H1 (cell line): ENCODE results near the gene GFRA4. TPM values are rescaled to one million over a fixed set of nuclear protein-coding genes. Genes with fewer than 3 reads are reported as not detected.

Experiments
- CTCF ChIA-PET: fragments of 300-600 bp; sonication (Branson Sonifier 250); formaldehyde crosslinking; loops from one replicate; lab custom pipeline; 2021; ENCODE audit not compliant: partially characterized antibody; lab: Charles Lee
- POLR2A ChIA-PET: fragments of 300-600 bp; sonication (Branson Sonifier 250); formaldehyde crosslinking; loops from one replicate; lab custom pipeline; 2021; ENCODE audit warnings: inconsistent platforms; ENCODE audit not compliant: partially characterized antibody; lab: Charles Lee
- DNase-seq, 2 experiments: peaks; one replicate each; pipeline versions ENCODE4 v3.0.0 to v3.0.0-alpha.2; 2010 to 2022; ENCODE audit warnings: low spot score in 2 of 2, low read depth in 1 of 2, mixed read lengths in 1 of 2
- FAIRE-seq: peaks from 2 replicates; lab custom pipeline; 2011; peaks lifted over from hg19 to GRCh38; lab: Jason Lieb, UNC
- H2AFZ ChIP-seq: 2 replicates; pipeline ENCODE4 v1.8.1; 2012; ENCODE audit warnings: low read length, inconsistent platforms
- H2AK5ac ChIP-seq: 2 replicates; pipeline ENCODE4 v1.6.1; 2013; ENCODE audit warnings: low read depth, low read length
- H2BK120ac ChIP-seq: replicated peaks from 2 replicates; pipeline ENCODE3; 2013; ENCODE audit warnings: low read depth, low read length, inconsistent platforms
- H2BK12ac ChIP-seq: 2 replicates; pipeline ENCODE4 v1.6.1; 2013; ENCODE audit warnings: low read depth, low read length
- H2BK15ac ChIP-seq: 2 replicates; pipeline ENCODE4 v1.6.1; 2013; ENCODE audit warnings: low read length
- H2BK20ac ChIP-seq: 2 replicates; pipeline ENCODE4 v1.6.1; 2013; ENCODE audit warnings: low read length
- H2BK5ac ChIP-seq: 2 replicates; pipeline ENCODE4 v1.6.1; 2013; ENCODE audit warnings: low read depth, low read length
- H3K14ac ChIP-seq: 2 replicates; pipeline ENCODE4 v1.6.1; 2013; ENCODE audit warnings: inconsistent platforms; ENCODE audit not compliant: insufficient read length
- H3K18ac ChIP-seq: 2 replicates; pipeline ENCODE4 v1.6.1; 2013; ENCODE audit warnings: low read length; ENCODE audit errors: extremely low read depth
- H3K23ac ChIP-seq: 2 replicates; pipeline ENCODE4 v1.6.1; 2013; ENCODE audit warnings: inconsistent platforms; ENCODE audit not compliant: insufficient read length
- H3K23me2 ChIP-seq: 2 replicates; pipeline ENCODE4 v1.6.1; 2013; ENCODE audit warnings: low read depth, low read length
- H3K27ac ChIP-seq: 2 replicates; pipeline ENCODE4 v1.6.1; 2011; ENCODE audit warnings: low read depth, low read length, inconsistent platforms
- H3K27me3 ChIP-seq, 4 experiments: replicated peaks in 1 of 4; 1 replicate in 1 of 4; 2 replicates in 3 of 4; pipeline versions ENCODE4 v1.6.1 to v1.8.1; 2011 to 2013; ENCODE audit warnings: low read length in 3 of 4, mild to moderate bottlenecking in 3 of 4, inconsistent platforms in 2 of 4, mixed read lengths in 2 of 4, moderate library complexity in 1 of 4; ENCODE audit not compliant: control insufficient read depth in 3 of 4, insufficient read depth in 3 of 4; ENCODE audit errors: extremely low read depth in 1 of 4
- H3K36me3 ChIP-seq, 4 experiments: 2 replicates each; pipeline versions ENCODE4 v1.6.1 to v1.8.1; 2011 to 2013; ENCODE audit warnings: mild to moderate bottlenecking in 4 of 4, low read length in 3 of 4, moderate library complexity in 2 of 4, control low read depth in 1 of 4, inconsistent platforms in 1 of 4; ENCODE audit not compliant: insufficient read depth in 4 of 4, control insufficient read depth in 2 of 4
- H3K4ac ChIP-seq: replicated peaks from 2 replicates; pipeline ENCODE3; 2013; ENCODE audit warnings: low read length, low read depth, mixed read lengths, inconsistent platforms; ENCODE audit not compliant: insufficient read length
- H3K4me1 ChIP-seq, 4 experiments: replicated peaks in 1 of 4; 1 replicate in 1 of 4; 2 replicates in 3 of 4; pipeline versions ENCODE4 v1.6.1 to v1.8.1; 2011 to 2013; ENCODE audit warnings: low read length in 3 of 4, inconsistent platforms in 2 of 4, mixed read lengths in 1 of 4; ENCODE audit not compliant: insufficient read depth in 4 of 4, control insufficient read depth in 3 of 4
- H3K4me2 ChIP-seq, 2 experiments: 2 replicates each; pipeline versions ENCODE4 v1.6.1 to v1.8.1; 2011 to 2013; ENCODE audit warnings: low read depth in 2 of 2, low read length in 2 of 2, control low read depth in 1 of 2, inconsistent platforms in 1 of 2, mild to moderate bottlenecking in 1 of 2; ENCODE audit not compliant: insufficient read depth in 1 of 2
- H3K4me3 ChIP-seq, 4 experiments: fragments of 200-600, 300-600 bp in 1 of 4; sonication (generic), shearing (Covaris generic), sonication (Bioruptor Twin) in 1 of 4; 2 replicates each; pipeline versions ENCODE4 v1.5.1 to v1.8.1; 2011 to 2016; ENCODE audit warnings: low read length in 4 of 4, low read depth in 3 of 4, control low read depth in 2 of 4, inconsistent platforms in 2 of 4, mild to moderate bottlenecking in 2 of 4, mixed read lengths in 1 of 4, moderate library complexity in 1 of 4; ENCODE audit not compliant: insufficient read depth in 2 of 4; ENCODE audit errors: extremely low read depth in 1 of 4
- H3K56ac ChIP-seq: replicated peaks from 2 replicates; pipeline ENCODE3; 2013; ENCODE audit warnings: low read depth, mild to moderate bottlenecking, mixed read lengths, low read length, inconsistent platforms; ENCODE audit not compliant: insufficient read length
- H3K79me1 ChIP-seq: 2 replicates; pipeline ENCODE4 v1.6.1; 2013; ENCODE audit warnings: low read depth, low read length, control low read depth
- H3K79me2 ChIP-seq, 2 experiments: 2 replicates each; pipeline versions ENCODE4 v1.6.1 to v1.8.1; 2012 to 2013; ENCODE audit warnings: low read length in 2 of 2, mild to moderate bottlenecking in 2 of 2, inconsistent platforms in 1 of 2; ENCODE audit not compliant: insufficient read depth in 2 of 2, control insufficient read depth in 1 of 2
- H3K9ac ChIP-seq, 4 experiments: replicated peaks in 1 of 4; 1 replicate in 1 of 4; 2 replicates in 3 of 4; pipeline versions ENCODE4 v1.6.1 to v1.8.1; 2011 to 2013; ENCODE audit warnings: low read depth in 3 of 4, low read length in 3 of 4, control low read depth in 2 of 4, mild to moderate bottlenecking in 2 of 4, moderate library complexity in 2 of 4, inconsistent platforms in 1 of 4; ENCODE audit errors: extremely low read depth in 1 of 4
- H3K9me3 ChIP-seq, 2 experiments: 2 replicates each; pipeline versions ENCODE4 v1.6.1 to v1.8.1; 2012 to 2013; ENCODE audit warnings: mild to moderate bottlenecking in 2 of 2, moderate library complexity in 2 of 2, control low read depth in 1 of 2, inconsistent platforms in 1 of 2, low read depth in 1 of 2, low read length in 1 of 2, mixed read lengths in 1 of 2; ENCODE audit not compliant: insufficient read depth in 2 of 2
- H4K20me1 ChIP-seq, 2 experiments: replicated peaks in 1 of 2; 2 replicates each; pipeline versions ENCODE3 to v1.8.1; 2011 to 2013; ENCODE audit warnings: inconsistent platforms in 2 of 2, low read length in 2 of 2, mild to moderate bottlenecking in 1 of 2; ENCODE audit not compliant: insufficient read depth in 2 of 2, control insufficient read depth in 1 of 2
- H4K5ac ChIP-seq: 2 replicates; pipeline ENCODE4 v1.6.1; 2013; ENCODE audit warnings: low read length, low read depth, mixed read lengths, inconsistent platforms; ENCODE audit not compliant: insufficient read length
- H4K8ac ChIP-seq: 2 replicates; pipeline ENCODE4 v1.8.0; 2013; ENCODE audit warnings: mild to moderate bottlenecking, moderate library complexity, low read length, inconsistent platforms; ENCODE audit not compliant: insufficient read depth; ENCODE audit errors: extremely low read depth
- H4K91ac ChIP-seq: replicated peaks from 2 replicates; pipeline ENCODE3; 2013; ENCODE audit warnings: low read length, mixed read lengths, inconsistent platforms; ENCODE audit not compliant: insufficient read length
- ASH2L ChIP-seq: fragments of 200-600, 300-600 bp; sonication (generic); IDR thresholded peaks from one replicate; pipeline ENCODE4 v1.7.1; 2017; ENCODE audit warnings: low read length
- CTBP2 ChIP-seq: IDR thresholded peaks from 2 replicates; pipeline ENCODE4 v1.7.0; 2011; ENCODE audit warnings: borderline replicate concordance, mild to moderate bottlenecking, moderate library complexity, mixed read lengths, low read length; ENCODE audit not compliant: insufficient read depth, insufficient read length
- EGR1 ChIP-seq: IDR thresholded peaks from 2 replicates; pipeline ENCODE4 v1.6.1; 2011; ENCODE audit warnings: low read depth, low read length, borderline replicate concordance
- EZH2 ChIP-seq: fragments of 200-600 bp; sonication (generic); IDR thresholded peaks from 2 replicates; pipeline ENCODE4 v1.7.1; 2012; ENCODE audit warnings: low read depth, mild to moderate bottlenecking, moderate library complexity, low read length, inconsistent platforms; ENCODE audit not compliant: severe bottlenecking
- HDAC2 ChIP-seq, 2 experiments: fragments of 300-600 bp in 1 of 2; sonication (generic) in 1 of 2; IDR thresholded peaks; 2 replicates each; pipeline ENCODE4 v1.6.1; 2011 to 2012; ENCODE audit warnings: low read depth in 2 of 2, low read length in 2 of 2, mild to moderate bottlenecking in 2 of 2, moderate library complexity in 2 of 2, borderline replicate concordance in 1 of 2, inconsistent platforms in 1 of 2
- HDAC6 ChIP-seq: IDR thresholded peaks from one replicate; pipeline ENCODE4 v1.7.1; 2012; ENCODE audit warnings: low read depth, mild to moderate bottlenecking, inconsistent platforms, low read length, moderate library complexity
- PHF8 ChIP-seq: fragments of 200-600 bp; sonication (generic); conservative IDR thresholded peaks from 2 replicates; pipeline ENCODE4 v1.7.1; 2012; ENCODE audit warnings: low read depth, mild to moderate bottlenecking, inconsistent platforms, low read length, moderate library complexity
- WGBS, 2 experiments: shearing (Covaris generic) in 1 of 2; methylation state at CpG; one replicate each; pipeline versions ENCODE4 v1.1.6 to v1.1.7; 2013 to 2015; ENCODE audit warnings: low lambda C conversion rate in 2 of 2, mixed read lengths in 2 of 2, inconsistent platforms in 1 of 2, low coverage in 1 of 2, missing lambda C conversion rate in 1 of 2; ENCODE audit not compliant: insufficient replicate concordance in 2 of 2, insufficient coverage in 1 of 2, insufficient read length in 1 of 2; ENCODE audit errors: extremely low coverage in 1 of 2, missing lambda C conversion rate in 1 of 2; 5-methylcytosine and 5-hydroxymethylcytosine counted together
- polyA plus RNA-seq, 7 experiments: library from polyadenylated mRNA; depleted of rRNA in 3 of 7; stranded (reverse) in 5 of 7; unstranded in 2 of 7; fragments of >200 nt in 5 of 7; fragments of 200-250 nt in 2 of 7; gene quantifications; 1 replicate in 5 of 7; 2 replicates in 1 of 7; 4 replicates in 1 of 7; pipeline versions ENCODE4 v1.2.1 to v1.2.3, GENCODE V29; 2011 to 2013; ENCODE audit warnings: missing spikeins in 2 of 7, mixed read lengths in 2 of 7
- total RNA-seq: library from RNA; stranded (reverse); fragmentation: NEBNext Ultra II Directional; extraction: Animal tissue kit (Norgen Biotek cat#: 25700); gene quantifications from 2 replicates; pipeline ENCODE4 v1.2.1, GENCODE V29; 2021
- TF ChIP-seq, protein P1 (sequence below): IDR thresholded peaks from 2 replicates; pipeline ENCODE4 v1.6.1; 2012; ENCODE audit warnings: low read length, inconsistent platforms
- TF ChIP-seq, protein P2 (sequence below): IDR thresholded peaks from 2 replicates; pipeline ENCODE4 v1.6.1; 2012; ENCODE audit warnings: inconsistent platforms

GFRA4 gene
- total and polyA plus RNA-seq, 2 of the 8 experiments (the other 6 are each of a cell fraction or from before 2014, with no cell fraction given) = 0.05 TPM; not detected in 1

DNA sequence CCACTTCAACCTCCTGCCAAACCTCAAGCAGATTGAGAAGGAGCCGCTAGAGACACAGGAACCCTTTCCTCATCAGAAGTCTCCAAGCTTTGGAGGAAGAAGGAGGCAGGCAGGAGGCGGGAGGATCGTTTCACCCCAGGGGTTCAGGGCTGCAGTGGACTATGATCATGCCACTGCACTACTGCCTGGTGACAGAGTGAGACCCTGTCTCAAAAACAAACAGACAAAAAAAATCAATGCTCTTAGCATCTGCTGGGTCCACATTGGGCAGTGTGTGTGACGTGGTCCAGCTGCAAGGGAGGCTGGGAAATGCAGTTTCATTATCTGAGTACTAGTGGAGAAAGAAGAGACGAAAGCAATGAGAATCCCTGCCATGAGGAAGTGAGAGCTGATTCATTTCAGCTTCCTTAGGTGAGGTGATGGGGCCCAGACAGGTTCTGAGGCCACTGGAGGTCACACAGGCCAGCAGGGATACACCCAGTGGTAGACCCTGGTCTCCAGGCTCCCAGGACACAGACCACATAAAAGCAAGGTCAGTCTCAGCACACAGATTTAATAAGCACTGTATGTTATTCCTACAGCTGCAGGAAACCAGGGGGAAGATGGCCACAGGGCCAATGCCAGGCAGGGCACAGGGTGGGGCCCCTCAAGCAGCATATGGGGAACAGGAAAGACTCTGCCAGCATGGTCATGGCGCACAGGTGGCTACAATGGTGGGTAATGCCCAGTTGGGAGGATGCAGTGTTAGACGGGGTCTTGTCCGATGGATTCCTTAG is 4.3 kb downstream of the GFRA4 start:
- H3K56ac ChIP-seq = no peak overlapping the region
- H3K4me1 ChIP-seq = peaks cover 0 to 4% (median 0%) of the 10 kb centered on the region in 4 experiments; a peak in 3 of 7 replicates
- H3K36me3 ChIP-seq = peaks cover 0 to 5% (median 0%) of the 10 kb centered on the region in 4 experiments; a peak in 1 of 8 replicates
- WGBS, 2 experiments = 71% methylated on average over 8 of the region's 8 CpGs; no CpG with 5 or more reads in 1 of the 2 experiments
- ChIA-PET CTCF (interaction anchor here (0.6 to 5.3 kb wide), 11 partner anchors 9 to 1701 kb away, joined by 3 to 28 read pairs (median 4); no protein-coding TSS in a partner anchor), POLR2A (no interaction called here)
- no peak overlapping the region for H2AK5ac ChIP-seq
- no peak overlapping the region for H2BK15ac ChIP-seq
- DNase-seq = no peak
- H2BK5ac ChIP-seq = no peak overlapping the region
- H3K4ac ChIP-seq = no peak overlapping the region
- no peaks in the 10 kb centered on the region for H3K79me2 ChIP-seq
- H2BK12ac ChIP-seq = no peak overlapping the region
- H3K23me2 ChIP-seq = peaks cover 2% of the 10 kb centered on the region; the same call in 1 of the 2 replicates
- no peak overlapping the region for H3K18ac ChIP-seq
- no peak overlapping the region for H3K23ac ChIP-seq
- no peak overlapping the region for H2AFZ ChIP-seq
- no peak overlapping the region for H2BK20ac ChIP-seq
- no peaks in the 10 kb centered on the region for H3K79me1 ChIP-seq
- H3K4me2 ChIP-seq = no peak overlapping the region
- H3K4me3 ChIP-seq = no peak overlapping the region
- no peak overlapping the region for H2BK120ac ChIP-seq
- no peak overlapping the region for H4K91ac ChIP-seq
- no peak overlapping the region for H3K27ac ChIP-seq
- H3K9ac ChIP-seq = no peak overlapping the region; a peak in 1 of 7 replicates
- H3K9me3 ChIP-seq = peaks cover 0 to 17% of the 10 kb centered on the region in 2 experiments; a peak in 2 of 4 replicates
- FAIRE-seq = no peak
- peaks cover 0 to 2% of the 10 kb centered on the region in 2 experiments for H4K20me1 ChIP-seq
- 0 out of 2 replicates have a peak overlapping the region, but pooled peaks have one; percentile 28 for H4K8ac ChIP-seq
- no peak overlapping the region for H3K14ac ChIP-seq
- H4K5ac ChIP-seq = no peak overlapping the region
- H3K27me3 ChIP-seq = peaks cover 0 to 2% (median 0%) of the 10 kb centered on the region in 4 experiments; a peak in 1 of 7 replicates
- TF ChIP-seq, protein P1, sequence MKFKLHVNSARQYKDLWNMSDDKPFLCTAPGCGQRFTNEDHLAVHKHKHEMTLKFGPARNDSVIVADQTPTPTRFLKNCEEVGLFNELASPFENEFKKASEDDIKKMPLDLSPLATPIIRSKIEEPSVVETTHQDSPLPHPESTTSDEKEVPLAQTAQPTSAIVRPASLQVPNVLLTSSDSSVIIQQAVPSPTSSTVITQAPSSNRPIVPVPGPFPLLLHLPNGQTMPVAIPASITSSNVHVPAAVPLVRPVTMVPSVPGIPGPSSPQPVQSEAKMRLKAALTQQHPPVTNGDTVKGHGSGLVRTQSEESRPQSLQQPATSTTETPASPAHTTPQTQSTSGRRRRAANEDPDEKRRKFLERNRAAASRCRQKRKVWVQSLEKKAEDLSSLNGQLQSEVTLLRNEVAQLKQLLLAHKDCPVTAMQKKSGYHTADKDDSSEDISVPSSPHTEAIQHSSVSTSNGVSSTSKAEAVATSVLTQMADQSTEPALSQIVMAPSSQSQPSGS = no peak
- TF ChIP-seq EGR1 = no peak
- TF ChIP-seq CTBP2 = no peak
- TF ChIP-seq HDAC2 (IDR thresholded peaks at IDR 0.05; ENCODE audit: borderline replicate concordance in 1 of 2, low read depth in 2 of 2, low read length in 2 of 2) = no peak
- no peak for TF ChIP-seq ASH2L
- TF ChIP-seq, protein P2, sequence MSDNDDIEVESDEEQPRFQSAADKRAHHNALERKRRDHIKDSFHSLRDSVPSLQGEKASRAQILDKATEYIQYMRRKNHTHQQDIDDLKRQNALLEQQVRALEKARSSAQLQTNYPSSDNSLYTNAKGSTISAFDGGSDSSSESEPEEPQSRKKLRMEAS = no peak
- TF ChIP-seq HDAC6 = no peak
- TF ChIP-seq EZH2 = no peak
- no peak for TF ChIP-seq PHF8
